GM10847 (cell line): ENCODE measurements around the gene D2HGDH.

Source experiments
- POLR2A ChIP-seq: IDR thresholded peaks from 2 replicates; pipeline ENCODE4 v1.6.1; 2011; ENCODE audit not compliant: insufficient read length; ENCODE audit errors: extremely low read depth

Gene D2HGDH

DNA sequence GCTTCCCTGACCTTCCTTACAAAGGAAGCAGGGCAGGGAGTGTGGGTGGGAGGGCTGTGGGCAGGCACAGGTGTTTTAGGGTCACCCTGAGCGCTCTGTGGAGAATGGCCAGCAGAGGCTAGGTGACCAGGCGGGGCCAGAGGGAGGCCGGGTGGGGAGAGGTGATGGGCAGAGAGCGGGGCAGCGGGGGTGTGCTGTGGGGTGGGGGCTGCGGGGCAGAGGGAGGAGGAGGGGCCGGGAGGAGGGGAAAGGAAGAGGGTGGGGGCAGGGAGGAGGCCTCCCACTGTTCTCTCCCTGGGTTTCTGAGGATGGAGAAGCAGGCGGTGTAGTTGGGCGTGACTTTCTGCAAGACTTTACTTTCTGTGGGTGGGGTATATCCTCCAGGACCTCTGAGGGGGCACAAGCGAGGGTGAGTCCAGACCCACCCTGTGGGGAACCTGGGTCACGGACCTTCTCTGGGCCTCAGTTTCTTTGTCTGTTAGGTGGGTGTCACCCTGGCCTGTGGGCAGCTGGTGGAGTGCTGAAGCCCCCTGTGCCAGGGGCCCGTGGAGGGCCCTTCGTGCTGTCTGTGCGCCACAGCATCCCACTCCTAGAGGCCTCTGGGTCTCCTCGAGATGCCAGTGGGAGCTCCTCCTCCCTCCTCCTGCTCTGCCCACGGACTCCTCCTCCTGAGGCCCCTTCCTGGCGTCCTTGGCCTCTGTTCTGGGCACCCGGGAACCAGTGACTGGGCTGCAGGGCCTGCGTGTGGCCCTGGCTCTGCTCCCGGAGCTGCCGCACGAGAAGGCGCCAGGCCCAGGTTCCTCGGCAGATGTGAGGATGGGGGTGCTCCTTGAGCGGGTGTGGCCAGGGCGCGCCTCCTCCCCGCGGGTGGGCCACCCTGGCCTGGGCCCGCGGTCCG is 68.2 kb downstream of the D2HGDH start:
- no peak for TF ChIP-seq POLR2A

DNA sequence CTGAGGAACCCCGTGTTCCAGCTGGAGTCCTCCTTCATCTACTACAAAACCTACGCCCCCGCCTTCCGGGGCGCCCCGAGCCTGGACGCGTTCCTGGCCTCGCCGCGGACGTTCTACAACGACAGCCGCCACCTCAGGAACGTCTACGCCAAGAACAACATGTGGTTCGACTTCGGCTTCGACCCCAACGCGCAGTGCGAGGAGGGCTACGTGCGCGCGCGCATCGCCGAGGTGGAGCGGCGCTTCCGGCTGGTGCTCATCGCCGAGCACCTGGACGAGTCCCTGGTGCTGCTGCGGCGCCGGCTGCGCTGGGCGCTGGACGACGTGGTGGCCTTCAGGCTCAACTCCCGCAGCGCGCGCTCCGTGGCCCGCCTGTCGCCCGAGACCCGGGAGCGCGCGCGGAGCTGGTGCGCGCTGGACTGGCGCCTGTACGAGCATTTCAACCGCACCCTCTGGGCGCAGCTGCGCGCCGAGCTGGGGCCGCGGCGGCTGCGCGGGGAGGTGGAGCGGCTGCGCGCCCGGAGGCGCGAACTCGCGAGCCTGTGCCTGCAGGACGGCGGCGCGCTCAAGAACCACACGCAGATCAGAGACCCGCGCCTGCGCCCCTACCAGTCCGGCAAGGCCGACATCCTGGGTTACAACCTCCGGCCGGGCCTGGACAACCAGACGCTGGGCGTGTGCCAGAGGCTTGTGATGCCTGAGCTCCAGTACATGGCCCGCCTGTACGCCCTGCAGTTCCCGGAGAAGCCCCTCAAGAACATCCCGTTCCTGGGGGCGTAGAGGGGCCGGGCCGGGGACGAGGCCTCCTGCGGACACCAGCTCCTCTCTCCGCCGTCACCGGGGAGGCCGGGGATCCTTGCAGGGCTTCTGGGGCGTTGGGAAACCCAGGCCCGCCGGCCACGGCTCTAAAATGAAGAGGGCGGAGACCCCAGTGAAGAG is 69.2 kb downstream of the D2HGDH start:
- TF ChIP-seq POLR2A: no peak

DNA sequence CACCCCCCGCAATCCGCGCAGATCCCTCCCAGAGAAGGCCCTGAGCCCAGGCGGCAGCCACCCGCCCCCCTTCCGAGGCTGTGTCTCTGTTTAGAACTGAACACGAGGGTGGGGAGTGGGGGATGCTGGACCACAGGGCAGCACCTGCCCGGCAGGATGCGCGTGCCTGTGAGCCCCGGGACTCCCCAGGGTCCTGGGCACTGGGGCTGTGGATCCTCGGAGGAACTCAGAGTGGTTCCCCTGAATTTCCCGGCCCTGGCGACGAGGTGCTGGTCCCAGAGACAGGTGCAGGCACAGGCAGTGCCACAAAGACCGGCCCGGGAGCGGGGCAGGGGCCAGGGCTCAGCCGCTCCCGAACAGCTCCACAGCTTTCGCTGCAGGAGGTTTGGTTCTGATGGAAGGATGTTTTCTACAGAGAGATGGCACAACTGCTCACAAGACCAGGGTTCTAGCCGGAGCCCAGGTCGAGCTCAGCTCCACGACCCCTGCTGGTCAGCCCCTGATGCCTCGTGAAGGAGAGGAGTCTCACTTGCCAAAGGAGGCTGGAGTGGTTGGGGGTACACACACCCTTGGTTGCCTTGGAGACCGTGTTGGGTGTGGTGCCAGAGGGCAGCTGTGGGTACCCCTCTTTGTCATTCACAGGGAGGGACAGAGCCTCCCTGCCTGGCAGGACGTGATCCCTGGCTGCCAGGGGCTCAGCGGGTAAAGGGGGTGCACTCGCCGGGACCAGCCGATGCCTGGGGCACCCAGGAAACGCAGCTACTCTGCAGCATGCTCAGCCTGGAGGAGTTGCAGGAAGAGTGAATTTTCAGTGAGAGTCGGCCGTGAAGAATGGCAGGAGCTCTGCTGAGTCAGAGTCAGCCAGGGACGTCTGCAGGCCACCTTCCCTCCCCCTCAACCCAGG is 70.1 kb downstream of the D2HGDH start:
- no peak for TF ChIP-seq POLR2A

DNA sequence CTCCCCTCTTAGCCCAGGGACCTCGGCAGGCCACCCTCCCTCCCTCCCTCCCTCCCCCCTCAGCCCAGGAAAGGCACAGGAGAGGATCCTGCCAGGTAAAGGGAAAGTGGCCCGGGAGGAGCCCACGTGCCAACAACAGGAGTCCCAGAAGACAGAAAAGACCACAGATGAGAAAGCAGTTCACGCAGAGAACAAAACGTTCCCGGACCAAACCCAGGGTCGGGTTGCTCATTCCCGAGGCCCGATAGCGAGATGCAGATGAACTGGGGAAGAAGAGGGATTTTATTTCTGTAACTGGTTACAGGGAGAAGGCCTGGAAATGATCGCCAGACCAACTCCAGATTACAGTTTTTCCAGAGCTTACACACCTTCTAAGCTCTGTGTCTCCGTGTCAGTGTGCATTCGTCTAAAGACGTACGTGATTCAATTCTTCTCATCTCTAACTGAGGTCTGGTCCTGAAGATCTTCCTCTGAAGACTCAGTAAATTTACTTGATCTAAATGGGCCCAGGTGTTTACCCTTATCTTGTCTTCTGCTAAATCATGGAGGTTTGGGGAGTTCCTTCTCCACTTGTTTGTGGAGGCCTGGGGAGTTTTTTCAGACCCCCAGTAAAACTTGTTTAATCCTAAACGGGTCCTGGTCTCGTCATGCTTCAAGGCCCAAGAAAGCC is 73.8 kb downstream of the D2HGDH start:
- TF ChIP-seq POLR2A: no peak

DNA sequence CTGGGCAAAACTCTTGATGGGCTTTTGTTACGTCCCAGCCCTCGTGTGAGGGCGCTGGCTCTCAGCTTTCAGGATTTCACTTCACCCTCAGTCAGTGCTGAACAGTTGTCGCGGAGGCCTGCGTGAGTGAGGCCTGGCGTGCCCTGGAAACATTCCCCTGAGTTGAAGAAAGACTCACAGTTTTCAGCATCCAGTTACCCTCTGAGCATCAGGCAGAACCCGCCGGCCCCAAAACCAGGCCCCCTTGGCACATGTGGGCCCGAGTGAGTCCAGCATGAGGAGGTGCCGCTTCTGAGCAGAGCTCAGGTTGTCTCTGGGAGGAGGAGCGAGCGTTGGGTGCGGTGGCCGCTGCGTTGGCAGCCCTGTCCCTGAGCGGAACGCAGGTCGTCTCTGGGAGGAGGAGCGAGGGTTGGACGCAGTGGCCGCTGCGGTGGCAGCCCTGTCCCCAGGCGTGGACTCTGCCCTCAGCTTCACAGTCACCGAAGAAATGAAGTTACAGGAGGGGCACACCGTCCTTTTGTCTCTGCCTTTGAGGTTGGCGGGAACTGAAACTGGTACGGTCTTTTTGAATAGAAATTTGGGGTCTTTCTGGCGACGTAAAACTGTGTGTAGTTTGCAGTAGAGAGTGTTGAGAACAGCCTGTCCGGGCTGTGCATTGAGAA is 74.4 kb downstream of the D2HGDH start, which contains the start of gene NEU4:
NEU4 (plus strand) TSS at position 473 of the 662 bp plus-strand sequence. CDS start 5,292 bp downstream, outside the sequence.
- TF ChIP-seq POLR2A: no peak

DNA sequence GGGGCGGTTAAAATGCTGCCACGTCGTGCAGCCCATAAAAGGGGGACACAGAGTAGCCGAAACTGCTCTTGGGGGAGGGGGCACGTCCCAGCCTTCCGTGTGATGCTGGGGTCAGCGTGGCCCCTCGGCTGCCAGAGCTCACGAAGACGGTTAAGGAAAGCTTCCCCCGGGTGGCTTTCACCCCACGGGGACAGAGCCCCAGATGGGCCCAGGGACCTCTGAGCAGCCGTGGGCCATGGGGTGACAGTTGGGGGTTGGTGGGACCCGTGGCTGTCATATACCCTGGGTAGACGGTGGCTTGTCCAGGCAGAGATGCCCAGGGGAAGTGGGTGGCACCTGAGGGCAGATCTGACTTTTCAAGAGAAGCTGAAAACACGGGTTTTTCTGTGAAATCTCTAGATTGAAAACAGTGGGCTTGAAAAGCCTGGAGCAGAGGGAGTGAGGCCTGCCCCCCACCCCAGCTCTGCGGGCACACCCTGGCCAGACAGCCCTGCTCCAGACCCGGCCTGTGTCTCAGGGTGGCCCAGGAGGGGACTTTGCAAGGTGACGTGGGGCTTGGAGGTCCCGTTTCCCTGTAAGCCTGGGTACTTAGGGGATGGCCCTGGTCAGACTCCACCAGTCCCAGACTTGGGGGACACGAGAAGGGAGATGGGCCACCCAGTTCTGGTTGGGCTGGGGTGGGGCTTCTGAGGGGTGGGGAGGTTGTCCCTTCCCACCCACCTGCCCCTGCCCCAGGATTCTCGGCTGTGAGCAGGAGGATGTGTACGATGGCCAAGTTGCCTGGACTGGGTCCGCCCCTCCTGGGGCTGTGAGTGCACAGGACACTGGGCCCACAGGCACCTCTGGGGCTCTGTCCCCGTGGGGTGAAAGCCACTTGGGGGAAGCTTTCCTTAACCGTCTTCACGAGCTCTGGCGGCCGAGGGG is 75.2 kb downstream of the D2HGDH start:
- no peak for TF ChIP-seq POLR2A

DNA sequence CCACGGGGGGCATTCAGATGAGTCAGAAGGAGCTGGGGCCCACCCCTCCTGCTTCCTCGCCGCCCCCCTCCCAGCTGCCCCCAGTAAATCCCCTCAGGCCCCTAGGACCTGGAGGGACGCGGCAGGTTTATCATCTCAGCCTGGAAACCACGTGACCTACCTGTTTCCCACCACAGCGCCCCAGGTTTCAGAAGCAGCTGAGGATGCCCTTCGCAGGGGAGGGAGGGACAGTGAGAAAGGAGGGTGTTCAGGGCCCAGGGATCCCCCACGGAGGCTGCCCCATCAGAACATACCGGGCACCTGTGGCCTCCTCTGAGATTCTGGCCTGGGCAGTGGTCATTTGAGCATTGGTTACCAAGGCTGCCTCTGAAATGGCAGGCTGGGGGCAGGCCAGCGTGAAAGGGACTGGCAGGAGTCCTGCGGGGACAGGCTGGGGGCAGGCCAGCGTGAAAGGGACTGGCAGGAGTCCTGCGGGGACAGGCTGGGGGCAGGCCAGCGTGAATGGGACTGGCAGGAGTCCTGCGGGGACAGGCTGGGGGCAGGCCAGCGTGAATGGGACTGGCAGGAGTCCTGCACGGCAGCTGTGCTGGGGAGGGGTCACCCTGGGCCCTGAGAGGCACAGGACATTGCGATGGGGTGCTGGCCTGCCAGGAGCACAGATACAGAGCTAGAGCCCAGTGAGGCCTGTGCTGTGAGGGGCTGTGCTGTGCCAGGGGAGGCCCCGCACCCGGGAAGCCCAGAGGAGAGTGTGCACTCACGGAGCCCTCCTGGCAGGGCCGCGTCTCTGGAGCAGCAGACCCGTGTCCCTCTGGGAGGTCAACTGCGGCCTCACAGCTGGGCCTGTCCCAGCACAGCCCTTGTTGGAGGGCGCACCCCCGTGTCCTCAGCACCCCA is 76.1 kb downstream of the D2HGDH start:
- no peak for TF ChIP-seq POLR2A

DNA sequence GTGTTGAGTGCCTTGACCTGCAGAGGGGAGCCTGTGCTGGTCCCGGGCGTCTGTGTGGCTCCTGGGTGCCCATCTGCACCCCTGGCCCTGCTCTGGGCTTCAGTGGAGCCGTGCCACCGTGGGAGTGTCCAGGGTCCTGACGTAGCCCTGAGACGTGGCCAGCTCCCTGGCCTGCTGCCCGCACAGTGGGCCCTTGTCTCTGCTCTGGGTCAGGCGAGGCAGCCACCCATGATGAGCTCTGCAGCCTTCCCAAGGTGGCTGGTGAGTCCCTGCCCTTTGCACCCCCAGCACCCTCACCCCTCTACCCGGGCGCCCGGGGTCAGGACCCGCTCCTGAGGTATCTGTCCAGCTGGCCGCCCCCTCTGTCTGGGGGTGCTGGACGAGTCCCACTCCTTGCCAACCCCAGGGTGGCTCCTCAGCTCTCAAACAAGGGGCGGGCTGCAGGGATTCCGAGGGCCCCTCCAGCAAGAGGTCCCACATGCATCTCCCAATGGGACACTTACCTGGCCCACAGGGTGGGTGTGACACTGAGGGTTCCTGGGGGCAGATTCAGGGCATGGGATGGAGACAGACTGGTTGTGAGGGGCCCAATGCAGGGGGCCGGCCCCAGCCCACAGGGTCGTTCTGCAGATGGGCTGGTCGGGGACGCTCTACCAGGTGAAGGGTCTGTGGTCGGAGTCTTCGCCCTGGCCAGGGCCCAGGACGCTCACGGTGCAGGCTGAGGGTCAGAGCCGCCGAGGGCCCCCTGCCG is 76.9 kb downstream of the D2HGDH start:
- no peak for TF ChIP-seq POLR2A

DNA sequence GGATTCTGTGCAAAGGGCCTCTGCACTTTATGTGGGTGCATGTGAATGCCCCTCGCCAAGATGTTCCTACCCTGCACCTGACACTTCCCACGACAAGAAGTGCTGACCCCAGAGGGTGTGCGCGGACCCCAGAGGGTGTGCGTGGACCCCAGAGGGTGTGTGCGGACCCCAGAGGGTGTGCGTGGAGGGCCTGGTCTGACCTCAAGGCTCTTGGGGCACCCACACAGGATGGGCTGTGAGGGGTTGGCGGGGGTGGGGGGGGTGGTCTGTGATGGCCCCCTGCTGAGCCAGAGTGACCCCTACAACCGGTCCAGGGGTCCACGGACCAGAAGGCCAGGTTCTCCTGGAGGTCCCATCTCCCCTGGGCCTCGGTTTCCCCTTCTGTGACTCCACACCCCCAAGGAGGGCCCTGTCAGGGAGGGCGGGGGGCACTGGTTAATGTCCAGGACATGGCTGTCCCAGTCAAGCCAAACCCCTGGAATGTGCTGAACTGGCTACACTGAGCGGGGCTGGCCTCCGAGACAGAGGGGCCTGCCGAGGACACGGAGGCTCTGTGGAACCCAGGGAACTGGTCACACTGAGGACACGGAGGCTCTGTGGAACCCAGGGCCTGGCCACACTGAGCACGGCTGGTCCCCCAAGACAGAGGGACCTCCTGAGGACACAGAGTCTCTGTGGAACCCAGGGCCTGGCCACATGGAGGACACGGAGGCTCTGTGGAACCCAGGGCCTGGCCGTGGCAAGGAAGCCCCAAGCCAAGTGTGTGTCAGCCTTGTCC is 77.7 kb downstream of the D2HGDH start:
- TF ChIP-seq POLR2A: no peak
